Ishikawa (cell line): ENCODE data around the gene ADCY2.

ENCODE experiments used
- CEBPB ChIP-seq: IDR thresholded peaks from 2 replicates; pipeline ENCODE4 v1.6.1; 2012
- CREB1 ChIP-seq: IDR thresholded peaks from 2 replicates; pipeline ENCODE4 v1.6.1; 2012; ENCODE audit warnings: low read depth
- EGR1 ChIP-seq: IDR thresholded peaks from 2 replicates; pipeline ENCODE4 v1.6.1; 2012
- EP300 ChIP-seq: IDR thresholded peaks from 2 replicates; pipeline ENCODE4 v1.6.1; 2012; ENCODE audit warnings: borderline replicate concordance
- FOXM1 ChIP-seq: IDR thresholded peaks from 2 replicates; pipeline ENCODE4 v1.6.1; 2012; ENCODE audit warnings: low read depth, borderline replicate concordance
- NFIC ChIP-seq: IDR thresholded peaks from 2 replicates; pipeline ENCODE4 v1.6.1; 2012
- RAD21 ChIP-seq: IDR thresholded peaks from 2 replicates; pipeline ENCODE4 v1.6.1; 2012; ENCODE audit warnings: low read depth
- TAF1 ChIP-seq: IDR thresholded peaks from 2 replicates; pipeline ENCODE4 v1.6.1; 2012; ENCODE audit warnings: low read depth, mild to moderate bottlenecking
- TCF12 ChIP-seq: IDR thresholded peaks from 2 replicates; pipeline ENCODE4 v1.6.1; 2012; ENCODE audit warnings: low read depth
- TEAD4 ChIP-seq: IDR thresholded peaks from 2 replicates; pipeline ENCODE4 v1.6.1; 2012
- YY1 ChIP-seq: IDR thresholded peaks from 2 replicates; pipeline ENCODE4 v1.6.1; 2012; ENCODE audit warnings: low read depth
- ZBTB7A ChIP-seq: IDR thresholded peaks from 2 replicates; pipeline ENCODE4 v1.6.1; 2012; ENCODE audit warnings: low read depth
- TF ChIP-seq, protein P1 (sequence below): IDR thresholded peaks from 2 replicates; pipeline ENCODE4 v1.6.1; 2012
- TF ChIP-seq, protein P2 (sequence below): IDR thresholded peaks from 2 replicates; pipeline ENCODE4 v1.6.1; 2012
- TF ChIP-seq, protein P3 (sequence below): IDR thresholded peaks from 2 replicates; pipeline ENCODE4 v1.6.1; 2012; ENCODE audit warnings: low read depth, mild to moderate bottlenecking

The ADCY2 gene

DNA sequence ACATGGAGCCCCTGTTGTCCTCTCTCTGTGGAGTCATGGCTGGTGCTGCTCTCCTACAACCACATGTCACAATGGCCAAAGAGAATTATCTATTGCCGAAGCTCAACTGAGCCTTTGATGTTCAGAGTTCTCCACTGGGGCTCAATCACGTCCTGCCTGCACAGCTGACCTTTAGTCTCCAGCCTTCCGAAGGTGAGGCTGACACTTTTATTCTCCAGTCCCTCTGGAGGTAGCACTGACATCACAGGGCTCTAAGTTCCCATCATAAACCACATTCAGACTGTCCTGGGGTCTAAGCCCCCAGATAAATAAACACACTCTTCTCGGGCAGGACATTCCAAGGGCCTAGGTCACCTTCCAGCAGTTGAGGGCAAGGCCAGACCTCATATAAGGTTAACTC lies 23.4 kb downstream of the ADCY2 start:
- no peak for TF ChIP-seq EP300
- TF ChIP-seq YY1, result no peak
- TF ChIP-seq ZBTB7A, result no peak
- no peak for TF ChIP-seq CREB1

DNA sequence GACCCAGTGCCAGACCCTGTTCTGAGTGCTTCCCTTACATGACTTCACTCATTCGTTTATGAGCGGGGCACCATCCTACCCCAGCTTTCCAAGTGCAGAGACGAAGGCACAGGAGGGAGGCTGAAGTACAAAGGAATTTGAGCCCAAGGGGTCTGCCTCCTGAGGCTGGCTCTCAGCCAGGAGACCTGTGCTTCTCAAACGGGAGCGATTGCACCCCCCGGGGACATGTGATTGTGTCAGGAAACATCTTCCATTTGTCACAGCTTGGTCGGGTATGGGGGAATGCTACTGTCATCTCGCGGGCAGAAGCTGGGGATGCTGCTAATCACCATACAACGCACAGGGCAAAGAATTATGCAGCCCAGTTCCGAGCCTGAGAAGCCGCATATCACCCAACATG lies 23.9 kb downstream of the ADCY2 start:
- no peak for TF ChIP-seq TEAD4
- no peak for TF ChIP-seq TCF12
- TF ChIP-seq, protein P1, sequence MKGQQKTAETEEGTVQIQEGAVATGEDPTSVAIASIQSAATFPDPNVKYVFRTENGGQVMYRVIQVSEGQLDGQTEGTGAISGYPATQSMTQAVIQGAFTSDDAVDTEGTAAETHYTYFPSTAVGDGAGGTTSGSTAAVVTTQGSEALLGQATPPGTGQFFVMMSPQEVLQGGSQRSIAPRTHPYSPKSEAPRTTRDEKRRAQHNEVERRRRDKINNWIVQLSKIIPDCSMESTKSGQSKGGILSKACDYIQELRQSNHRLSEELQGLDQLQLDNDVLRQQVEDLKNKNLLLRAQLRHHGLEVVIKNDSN, result no peak
- no peak for TF ChIP-seq FOXM1
- no peak for TF ChIP-seq EGR1
- no peak for TF ChIP-seq YY1
- TF ChIP-seq TAF1, result no peak
- no peak for TF ChIP-seq ZBTB7A
- no peak for TF ChIP-seq CEBPB
- no peak for TF ChIP-seq RAD21
- no peak for TF ChIP-seq CREB1
- TF ChIP-seq, protein P2, sequence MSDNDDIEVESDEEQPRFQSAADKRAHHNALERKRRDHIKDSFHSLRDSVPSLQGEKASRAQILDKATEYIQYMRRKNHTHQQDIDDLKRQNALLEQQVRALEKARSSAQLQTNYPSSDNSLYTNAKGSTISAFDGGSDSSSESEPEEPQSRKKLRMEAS, result no peak
- TF ChIP-seq NFIC, result no peak
- TF ChIP-seq EP300, result no peak

DNA sequence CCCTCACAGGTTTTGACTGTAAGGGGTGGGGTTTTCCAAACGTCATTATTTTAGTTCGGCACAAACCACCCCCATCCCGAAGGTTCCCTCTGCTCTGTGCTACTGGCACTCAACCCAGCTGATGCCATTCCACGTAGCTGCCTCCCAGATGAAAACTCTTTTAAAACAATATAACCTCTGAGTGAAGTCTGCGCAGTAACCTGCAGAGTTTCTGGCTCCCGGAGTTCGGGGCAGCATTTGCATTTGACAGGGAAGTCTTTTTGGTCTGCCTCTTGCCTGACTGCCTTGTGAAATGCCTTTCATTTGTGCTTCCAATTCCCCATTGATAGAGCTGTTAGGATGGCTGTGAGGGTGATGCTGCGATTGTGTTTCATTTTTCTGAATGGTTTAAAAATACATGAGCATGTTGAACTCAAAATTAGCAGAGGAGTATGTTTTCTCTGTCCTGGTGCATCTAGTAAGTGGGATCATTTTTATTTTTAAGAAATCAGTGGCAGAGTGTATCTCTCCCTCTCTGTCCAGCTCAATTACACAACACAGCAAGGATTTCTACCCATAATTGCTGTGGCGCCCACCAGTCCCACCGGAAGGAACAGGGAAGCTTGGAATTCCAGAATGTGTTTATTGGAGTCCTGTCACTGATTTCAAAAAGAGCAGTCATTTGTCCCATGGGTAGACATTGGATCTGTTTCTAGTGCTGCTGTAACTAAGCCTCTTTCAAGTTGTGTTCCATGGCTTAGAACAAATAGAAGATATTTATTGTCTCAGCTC lies 24.8 kb downstream of the ADCY2 start:
- TF ChIP-seq YY1 (no peak), CREB1 (no peak), RAD21 (no peak), CEBPB (no peak)

DNA sequence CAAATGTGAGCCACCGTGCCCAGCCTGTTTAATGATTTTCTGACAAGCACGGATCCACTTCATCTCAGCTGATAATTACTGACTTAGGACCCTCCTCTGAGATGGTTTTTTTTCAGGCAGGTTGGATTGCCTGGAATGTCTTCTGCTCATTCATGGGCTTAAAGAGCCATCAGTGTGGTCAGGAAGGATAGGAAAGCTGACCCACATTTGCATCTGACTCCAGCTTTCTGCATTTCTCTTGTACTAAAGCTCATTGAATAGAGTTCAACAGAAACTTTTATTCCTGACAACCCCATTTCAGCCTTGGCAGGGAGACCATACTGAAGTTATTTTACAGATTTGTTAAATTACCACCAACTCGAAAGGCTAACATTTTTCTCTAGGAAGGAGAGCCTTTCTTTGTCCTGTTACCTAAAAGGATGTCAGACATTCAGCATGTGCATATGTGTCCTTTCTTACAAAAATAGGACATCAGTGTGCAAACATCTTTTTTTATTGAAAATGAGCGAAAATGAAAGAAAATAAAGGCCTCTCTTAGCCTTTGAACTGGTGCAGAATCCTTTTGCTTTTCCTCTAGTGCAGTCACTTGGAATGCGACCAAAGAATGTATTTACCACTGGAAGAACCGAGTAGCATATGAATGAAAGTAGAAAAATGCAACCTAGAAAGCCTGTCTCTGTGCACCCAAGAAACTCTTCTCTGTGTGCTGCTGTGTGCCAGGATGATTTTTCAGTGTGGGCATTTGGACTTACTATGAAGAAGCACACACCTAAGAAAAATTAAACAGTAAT lies 26.6 kb downstream of the ADCY2 start:
- TF ChIP-seq CEBPB (no peak), CREB1 (no peak), YY1 (no peak)
- TF ChIP-seq, protein P3, sequence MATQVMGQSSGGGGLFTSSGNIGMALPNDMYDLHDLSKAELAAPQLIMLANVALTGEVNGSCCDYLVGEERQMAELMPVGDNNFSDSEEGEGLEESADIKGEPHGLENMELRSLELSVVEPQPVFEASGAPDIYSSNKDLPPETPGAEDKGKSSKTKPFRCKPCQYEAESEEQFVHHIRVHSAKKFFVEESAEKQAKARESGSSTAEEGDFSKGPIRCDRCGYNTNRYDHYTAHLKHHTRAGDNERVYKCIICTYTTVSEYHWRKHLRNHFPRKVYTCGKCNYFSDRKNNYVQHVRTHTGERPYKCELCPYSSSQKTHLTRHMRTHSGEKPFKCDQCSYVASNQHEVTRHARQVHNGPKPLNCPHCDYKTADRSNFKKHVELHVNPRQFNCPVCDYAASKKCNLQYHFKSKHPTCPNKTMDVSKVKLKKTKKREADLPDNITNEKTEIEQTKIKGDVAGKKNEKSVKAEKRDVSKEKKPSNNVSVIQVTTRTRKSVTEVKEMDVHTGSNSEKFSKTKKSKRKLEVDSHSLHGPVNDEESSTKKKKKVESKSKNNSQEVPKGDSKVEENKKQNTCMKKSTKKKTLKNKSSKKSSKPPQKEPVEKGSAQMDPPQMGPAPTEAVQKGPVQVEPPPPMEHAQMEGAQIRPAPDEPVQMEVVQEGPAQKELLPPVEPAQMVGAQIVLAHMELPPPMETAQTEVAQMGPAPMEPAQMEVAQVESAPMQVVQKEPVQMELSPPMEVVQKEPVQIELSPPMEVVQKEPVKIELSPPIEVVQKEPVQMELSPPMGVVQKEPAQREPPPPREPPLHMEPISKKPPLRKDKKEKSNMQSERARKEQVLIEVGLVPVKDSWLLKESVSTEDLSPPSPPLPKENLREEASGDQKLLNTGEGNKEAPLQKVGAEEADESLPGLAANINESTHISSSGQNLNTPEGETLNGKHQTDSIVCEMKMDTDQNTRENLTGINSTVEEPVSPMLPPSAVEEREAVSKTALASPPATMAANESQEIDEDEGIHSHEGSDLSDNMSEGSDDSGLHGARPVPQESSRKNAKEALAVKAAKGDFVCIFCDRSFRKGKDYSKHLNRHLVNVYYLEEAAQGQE, result no peak

DNA sequence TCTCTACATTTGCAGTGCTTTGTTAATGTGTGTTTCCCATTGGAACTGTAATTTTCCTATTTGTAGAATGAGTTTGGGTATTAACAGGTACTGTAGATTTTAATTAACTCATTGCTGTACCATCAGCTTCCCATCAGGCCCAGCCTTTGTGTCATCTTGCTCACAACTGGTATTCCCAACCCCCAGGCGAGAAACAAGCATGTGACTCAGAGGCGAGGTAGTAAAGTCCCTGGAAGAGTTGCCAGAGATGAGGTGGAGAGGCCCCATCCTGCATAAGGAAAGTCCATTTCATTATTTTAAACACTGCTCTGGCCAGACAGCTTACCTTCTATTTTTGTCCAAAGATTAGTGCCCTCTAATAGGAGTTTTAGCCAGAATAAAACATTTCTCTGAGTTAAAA lies 29.9 kb downstream of the ADCY2 start:
- TF ChIP-seq ZBTB7A (no peak), CREB1 (no peak), RAD21 (no peak), EP300 (no peak), TAF1 (no peak), YY1 (no peak), TCF12 (no peak)
- TF ChIP-seq, protein P3, result no peak
- TF ChIP-seq, protein P1, result no peak

DNA sequence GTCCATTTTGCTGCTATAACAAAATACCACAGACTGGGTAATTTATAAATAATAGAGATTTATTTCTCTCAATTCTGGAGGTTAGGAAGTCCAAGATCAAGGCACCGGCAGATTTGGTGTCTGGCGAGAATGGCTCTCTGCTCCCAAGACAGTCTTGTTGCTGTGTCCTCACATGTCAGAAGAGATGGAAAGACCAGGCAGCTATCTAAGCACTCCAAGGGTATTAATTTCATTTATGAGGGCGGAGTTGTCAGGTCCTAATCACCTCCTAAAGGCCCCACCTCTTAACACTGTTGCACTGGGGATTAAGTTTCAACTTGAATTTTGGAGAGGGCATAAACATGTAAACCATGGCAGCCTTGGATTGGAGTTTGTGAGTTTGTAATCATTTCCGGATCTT lies 30.3 kb downstream of the ADCY2 start:
- TF ChIP-seq, protein P1, result no peak
- TF ChIP-seq RAD21, result no peak
- TF ChIP-seq EGR1, result no peak
- TF ChIP-seq EP300, result no peak
- TF ChIP-seq ZBTB7A, result no peak
- TF ChIP-seq, protein P3, result no peak
- TF ChIP-seq CEBPB, result no peak
- TF ChIP-seq FOXM1, result no peak
- no peak for TF ChIP-seq CREB1
- TF ChIP-seq TCF12, result no peak
- TF ChIP-seq TAF1, result no peak
- TF ChIP-seq YY1, result no peak
- TF ChIP-seq, protein P2, result no peak
